ENCODE results near the gene CLASRP. TPM values are rescaled to one million over a fixed set of nuclear protein-coding genes. Genes with fewer than 3 reads are reported as not detected.
A peak's percentile ranks its signal among the peaks of the same experiment; 100 is the strongest.

The CLASRP gene
- total and polyA plus RNA-seq, 9 of the 15 experiments (the other 6 are each of a cell fraction or from before 2014, with no cell fraction given), result 0.94 to 86.3 (median 44.0) TPM

- TF ChIP-seq, protein P1, sequence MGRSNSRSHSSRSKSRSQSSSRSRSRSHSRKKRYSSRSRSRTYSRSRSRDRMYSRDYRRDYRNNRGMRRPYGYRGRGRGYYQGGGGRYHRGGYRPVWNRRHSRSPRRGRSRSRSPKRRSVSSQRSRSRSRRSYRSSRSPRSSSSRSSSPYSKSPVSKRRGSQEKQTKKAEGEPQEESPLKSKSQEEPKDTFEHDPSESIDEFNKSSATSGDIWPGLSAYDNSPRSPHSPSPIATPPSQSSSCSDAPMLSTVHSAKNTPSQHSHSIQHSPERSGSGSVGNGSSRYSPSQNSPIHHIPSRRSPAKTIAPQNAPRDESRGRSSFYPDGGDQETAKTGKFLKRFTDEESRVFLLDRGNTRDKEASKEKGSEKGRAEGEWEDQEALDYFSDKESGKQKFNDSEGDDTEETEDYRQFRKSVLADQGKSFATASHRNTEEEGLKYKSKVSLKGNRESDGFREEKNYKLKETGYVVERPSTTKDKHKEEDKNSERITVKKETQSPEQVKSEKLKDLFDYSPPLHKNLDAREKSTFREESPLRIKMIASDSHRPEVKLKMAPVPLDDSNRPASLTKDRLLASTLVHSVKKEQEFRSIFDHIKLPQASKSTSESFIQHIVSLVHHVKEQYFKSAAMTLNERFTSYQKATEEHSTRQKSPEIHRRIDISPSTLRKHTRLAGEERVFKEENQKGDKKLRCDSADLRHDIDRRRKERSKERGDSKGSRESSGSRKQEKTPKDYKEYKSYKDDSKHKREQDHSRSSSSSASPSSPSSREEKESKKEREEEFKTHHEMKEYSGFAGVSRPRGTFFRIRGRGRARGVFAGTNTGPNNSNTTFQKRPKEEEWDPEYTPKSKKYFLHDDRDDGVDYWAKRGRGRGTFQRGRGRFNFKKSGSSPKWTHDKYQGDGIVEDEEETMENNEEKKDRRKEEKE (IDR thresholded peaks at IDR 0.05; ENCODE audit: borderline replicate concordance in 1 of 2, control insufficient read depth in 1 of 2, low read depth in 2 of 2, low read length in 1 of 2), result no peak
- TF ChIP-seq THRAP3 (IDR thresholded peaks at IDR 0.05; ENCODE audit: borderline replicate concordance) (no peak), ZNF3 (CRISPR knock-in tag; IDR thresholded peaks at IDR 0.05) (no peak), HCFC1 (IDR thresholded peaks at IDR 0.05; ENCODE audit: low read depth, low read length) (peak; percentile 50), ZNF282 (CRISPR knock-in tag; IDR thresholded peaks at IDR 0.05) (no peak), RBM39 (optimal IDR thresholded peaks at IDR 0.05; ENCODE audit: low read depth, low read length) (no peak), RCOR1 (IDR thresholded peaks at IDR 0.05; ENCODE audit: borderline replicate concordance in 1 of 2, low read depth in 2 of 2, low read length in 2 of 2) (no peak), KAT2B (IDR thresholded peaks at IDR 0.05; ENCODE audit: low read depth, low read length) (no peak), SP1 (CRISPR knock-in tag; IDR thresholded peaks at IDR 0.05) (peak; percentile 62), ZNF274 (IDR thresholded peaks at IDR 0.05; ENCODE audit: borderline replicate concordance, low read depth, low read length) (no peak), ILF3 (IDR thresholded peaks at IDR 0.05; ENCODE audit: borderline replicate concordance) (no peak), MAFK (IDR thresholded peaks at IDR 0.05; ENCODE audit: low read length) (no peak), CBX1 (IDR thresholded peaks at IDR 0.05; ENCODE audit: low read depth) (no peak; the same call in 1 of the 2 replicates), PML (IDR thresholded peaks at IDR 0.05; ENCODE audit: low read length) (no peak), CBFA2T3 (IDR thresholded peaks at IDR 0.05) (no peak), ZNF764 (CRISPR knock-in tag; IDR thresholded peaks at IDR 0.05; ENCODE audit: low read depth) (no peak), BCOR (IDR thresholded peaks at IDR 0.05) (no peak), STAT5A (IDR thresholded peaks at IDR 0.05; ENCODE audit: borderline replicate concordance, low read length) (no peak), CBX2 (IDR thresholded peaks at IDR 0.05; ENCODE audit: insufficient read depth, low read length, poor library complexity, severe bottlenecking) (no peak), TRIM24 (IDR thresholded peaks at IDR 0.05) (no peak), BDP1 (IDR thresholded peaks at IDR 0.05; ENCODE audit: insufficient read depth, insufficient read length) (no peak), JUND (IDR thresholded peaks at IDR 0.05; ENCODE audit: borderline replicate concordance, low read depth, low read length) (peak; percentile 51; the same call in 1 of the 2 replicates), JUND (tag; IDR thresholded peaks at IDR 0.05; ENCODE audit: borderline replicate concordance, low read depth, low read length) (no peak), NFIX (CRISPR knock-in tag; IDR thresholded peaks at IDR 0.05; ENCODE audit: low read depth) (no peak), ELK3 (CRISPR knock-in tag; IDR thresholded peaks at IDR 0.05) (no peak)
- TF ChIP-seq, protein P2, sequence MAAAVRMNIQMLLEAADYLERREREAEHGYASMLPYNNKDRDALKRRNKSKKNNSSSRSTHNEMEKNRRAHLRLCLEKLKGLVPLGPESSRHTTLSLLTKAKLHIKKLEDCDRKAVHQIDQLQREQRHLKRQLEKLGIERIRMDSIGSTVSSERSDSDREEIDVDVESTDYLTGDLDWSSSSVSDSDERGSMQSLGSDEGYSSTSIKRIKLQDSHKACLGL (CRISPR knock-in tag; IDR thresholded peaks at IDR 0.05; ENCODE audit: borderline replicate concordance, poor library complexity, severe bottlenecking), result no peak
These were observed 52.4 kb downstream of the CLASRP start (continued) for GRCh38 chr19:45091031-45091923.
